GM12891 (cell line): ENCODE results near the gene ATP6V1G2.

Experiments used
- POLR2A ChIP-seq: IDR thresholded peaks from 2 replicates; pipeline ENCODE4 v1.6.1; 2011; ENCODE audit warnings: low read depth, low read length, control low read depth
- POLR2AphosphoS5 ChIP-seq: IDR thresholded peaks from 2 replicates; pipeline ENCODE4 v1.6.1; 2011; ENCODE audit warnings: low read depth, low read length, control low read depth
- SPI1 ChIP-seq: IDR thresholded peaks from 2 replicates; pipeline ENCODE4 v1.6.1; 2011; ENCODE audit warnings: low read depth, low read length, control low read depth
- TAF1 ChIP-seq: IDR thresholded peaks from 2 replicates; pipeline ENCODE4 v1.6.1; 2011; ENCODE audit warnings: low read depth, low read length, control low read depth

GRCh38 chr6:31531771-31532643 is 14.4 kb downstream of the ATP6V1G2 start:
- TF ChIP-seq POLR2A (no peak), POLR2AphosphoS5 (no peak; the same call in 1 of the 2 replicates), TAF1 (no peak), SPI1 (no peak)
